ENCODE results near the gene UBIAD1. TPM values are rescaled to one million over a fixed set of nuclear protein-coding genes. Genes with fewer than 3 reads are reported as not detected.

The UBIAD1 gene
- total and polyA plus RNA-seq, 10 of the 15 experiments (the other 5 are each of a cell fraction or from before 2014, with no cell fraction given), result 4.5 to 23.8 (median 16.0) TPM

DNA sequence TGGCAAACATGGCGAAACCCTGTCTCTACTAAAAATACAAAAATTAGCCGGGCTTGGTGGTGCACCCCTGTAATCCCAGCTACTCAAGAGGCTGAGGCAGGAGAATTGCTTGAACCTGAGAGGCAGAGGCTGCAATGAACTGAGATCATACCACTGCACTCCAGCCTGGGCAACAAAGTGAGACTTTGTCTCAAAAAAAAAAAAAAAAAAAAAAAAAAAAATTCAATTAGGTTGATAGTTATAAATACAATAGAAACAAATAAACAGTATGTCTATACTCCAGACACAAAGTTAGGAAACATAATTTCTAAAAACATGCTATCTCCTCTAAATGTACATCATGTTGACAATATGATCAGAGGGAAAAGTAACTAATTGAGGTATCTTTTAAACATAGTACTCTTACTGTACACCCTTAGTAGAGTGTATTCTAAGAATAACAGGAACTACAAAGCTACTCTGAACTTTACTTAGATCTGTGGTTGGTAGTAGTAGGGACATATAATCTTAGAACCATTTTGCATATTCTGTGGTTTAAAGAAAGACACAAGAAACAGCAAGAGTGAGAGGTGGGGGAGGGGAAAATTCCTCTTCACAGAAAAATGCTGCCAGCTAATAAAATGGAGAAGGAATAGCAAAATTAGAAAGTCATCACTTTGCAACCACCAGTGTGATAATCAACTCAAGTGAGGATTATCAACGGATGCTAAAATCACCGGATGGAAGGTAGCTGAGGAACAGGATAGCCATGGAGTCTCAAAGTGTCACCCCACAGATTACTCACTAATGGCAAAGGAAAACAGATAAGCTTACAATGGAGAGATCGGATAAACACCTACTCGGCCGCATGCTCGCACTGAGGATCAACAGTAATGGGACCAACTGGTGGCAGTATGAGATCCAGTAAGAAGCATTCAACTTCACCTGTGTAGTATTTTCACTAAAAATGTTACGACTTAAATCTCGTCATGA is 45.6 kb upstream of the UBIAD1 start (continued):
- TF ChIP-seq, protein P1, sequence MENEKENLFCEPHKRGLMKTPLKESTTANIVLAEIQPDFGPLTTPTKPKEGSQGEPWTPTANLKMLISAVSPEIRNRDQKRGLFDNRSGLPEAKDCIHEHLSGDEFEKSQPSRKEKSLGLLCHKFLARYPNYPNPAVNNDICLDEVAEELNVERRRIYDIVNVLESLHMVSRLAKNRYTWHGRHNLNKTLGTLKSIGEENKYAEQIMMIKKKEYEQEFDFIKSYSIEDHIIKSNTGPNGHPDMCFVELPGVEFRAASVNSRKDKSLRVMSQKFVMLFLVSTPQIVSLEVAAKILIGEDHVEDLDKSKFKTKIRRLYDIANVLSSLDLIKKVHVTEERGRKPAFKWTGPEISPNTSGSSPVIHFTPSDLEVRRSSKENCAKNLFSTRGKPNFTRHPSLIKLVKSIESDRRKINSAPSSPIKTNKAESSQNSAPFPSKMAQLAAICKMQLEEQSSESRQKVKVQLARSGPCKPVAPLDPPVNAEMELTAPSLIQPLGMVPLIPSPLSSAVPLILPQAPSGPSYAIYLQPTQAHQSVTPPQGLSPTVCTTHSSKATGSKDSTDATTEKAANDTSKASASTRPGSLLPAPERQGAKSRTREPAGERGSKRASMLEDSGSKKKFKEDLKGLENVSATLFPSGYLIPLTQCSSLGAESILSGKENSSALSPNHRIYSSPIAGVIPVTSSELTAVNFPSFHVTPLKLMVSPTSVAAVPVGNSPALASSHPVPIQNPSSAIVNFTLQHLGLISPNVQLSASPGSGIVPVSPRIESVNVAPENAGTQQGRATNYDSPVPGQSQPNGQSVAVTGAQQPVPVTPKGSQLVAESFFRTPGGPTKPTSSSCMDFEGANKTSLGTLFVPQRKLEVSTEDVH (IDR thresholded peaks at IDR 0.05; ENCODE audit: low read depth, partially characterized antibody), result no peak
- TF ChIP-seq RUNX3 (IDR thresholded peaks at IDR 0.05; ENCODE audit: low read length), result peak; percentile 96
- TF ChIP-seq RB1 (IDR thresholded peaks at IDR 0.05; ENCODE audit: borderline replicate concordance), result no peak
- no peak for TF ChIP-seq IKZF1 (conservative IDR thresholded peaks at IDR 0.05)
- TF ChIP-seq SIN3A (IDR thresholded peaks at IDR 0.05; ENCODE audit: low read depth, low read length), result no peak
- TF ChIP-seq ZNF207 (IDR thresholded peaks at IDR 0.05; ENCODE audit: borderline replicate concordance), result no peak
- no peak for TF ChIP-seq STAT3 (IDR thresholded peaks at IDR 0.05; ENCODE audit: low read depth, low read length)
- TF ChIP-seq ZNF217 (IDR thresholded peaks at IDR 0.05), result no peak
- TF ChIP-seq SPI1 (IDR thresholded peaks at IDR 0.05; ENCODE audit: borderline replicate concordance, insufficient read depth, low read depth, low read length), result no peak
- TF ChIP-seq, protein P2, sequence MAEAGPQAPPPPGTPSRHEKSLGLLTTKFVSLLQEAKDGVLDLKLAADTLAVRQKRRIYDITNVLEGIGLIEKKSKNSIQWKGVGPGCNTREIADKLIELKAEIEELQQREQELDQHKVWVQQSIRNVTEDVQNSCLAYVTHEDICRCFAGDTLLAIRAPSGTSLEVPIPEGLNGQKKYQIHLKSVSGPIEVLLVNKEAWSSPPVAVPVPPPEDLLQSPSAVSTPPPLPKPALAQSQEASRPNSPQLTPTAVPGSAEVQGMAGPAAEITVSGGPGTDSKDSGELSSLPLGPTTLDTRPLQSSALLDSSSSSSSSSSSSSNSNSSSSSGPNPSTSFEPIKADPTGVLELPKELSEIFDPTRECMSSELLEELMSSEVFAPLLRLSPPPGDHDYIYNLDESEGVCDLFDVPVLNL (IDR thresholded peaks at IDR 0.05; ENCODE audit: low read depth, low read length), result no peak
- TF ChIP-seq PAX5 (IDR thresholded peaks at IDR 0.05; ENCODE audit: borderline replicate concordance, low read depth, low read length), result no peak
- TF ChIP-seq ESRRA (IDR thresholded peaks at IDR 0.05; ENCODE audit: low read length), result no peak
- TF ChIP-seq TCF3 (IDR thresholded peaks at IDR 0.05; ENCODE audit: borderline replicate concordance, insufficient read depth, low read depth, low read length), result no peak
- 0 out of 2 replicates have a peak, but pooled peaks have one; percentile 6 for TF ChIP-seq CREM (IDR thresholded peaks at IDR 0.05; ENCODE audit: low read depth)
- no peak for TF ChIP-seq PAX8 (IDR thresholded peaks at IDR 0.05)
- no peak for TF ChIP-seq TARDBP (IDR thresholded peaks at IDR 0.05; ENCODE audit: borderline replicate concordance)
- TF ChIP-seq, protein P3, sequence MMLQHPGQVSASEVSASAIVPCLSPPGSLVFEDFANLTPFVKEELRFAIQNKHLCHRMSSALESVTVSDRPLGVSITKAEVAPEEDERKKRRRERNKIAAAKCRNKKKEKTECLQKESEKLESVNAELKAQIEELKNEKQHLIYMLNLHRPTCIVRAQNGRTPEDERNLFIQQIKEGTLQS (IDR thresholded peaks at IDR 0.05; ENCODE audit: borderline replicate concordance, extremely low read depth, low read depth, low read length), result no peak
- TF ChIP-seq, protein P4, sequence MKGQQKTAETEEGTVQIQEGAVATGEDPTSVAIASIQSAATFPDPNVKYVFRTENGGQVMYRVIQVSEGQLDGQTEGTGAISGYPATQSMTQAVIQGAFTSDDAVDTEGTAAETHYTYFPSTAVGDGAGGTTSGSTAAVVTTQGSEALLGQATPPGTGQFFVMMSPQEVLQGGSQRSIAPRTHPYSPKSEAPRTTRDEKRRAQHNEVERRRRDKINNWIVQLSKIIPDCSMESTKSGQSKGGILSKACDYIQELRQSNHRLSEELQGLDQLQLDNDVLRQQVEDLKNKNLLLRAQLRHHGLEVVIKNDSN (IDR thresholded peaks at IDR 0.05; ENCODE audit: borderline replicate concordance, extremely low read length, insufficient read depth, low read depth, low read length), result no peak
- TF ChIP-seq SREBF2 (IDR thresholded peaks at IDR 0.05; ENCODE audit: low read length), result no peak
- no peak for TF ChIP-seq SMAD1 (IDR thresholded peaks at IDR 0.05; ENCODE audit: low read depth, partially characterized antibody)
- TF ChIP-seq ZNF274 (IDR thresholded peaks at IDR 0.05; ENCODE audit: insufficient read depth, insufficient read length), result no peak
- TF ChIP-seq RAD51 (IDR thresholded peaks at IDR 0.05), result no peak
- TF ChIP-seq, protein P5, sequence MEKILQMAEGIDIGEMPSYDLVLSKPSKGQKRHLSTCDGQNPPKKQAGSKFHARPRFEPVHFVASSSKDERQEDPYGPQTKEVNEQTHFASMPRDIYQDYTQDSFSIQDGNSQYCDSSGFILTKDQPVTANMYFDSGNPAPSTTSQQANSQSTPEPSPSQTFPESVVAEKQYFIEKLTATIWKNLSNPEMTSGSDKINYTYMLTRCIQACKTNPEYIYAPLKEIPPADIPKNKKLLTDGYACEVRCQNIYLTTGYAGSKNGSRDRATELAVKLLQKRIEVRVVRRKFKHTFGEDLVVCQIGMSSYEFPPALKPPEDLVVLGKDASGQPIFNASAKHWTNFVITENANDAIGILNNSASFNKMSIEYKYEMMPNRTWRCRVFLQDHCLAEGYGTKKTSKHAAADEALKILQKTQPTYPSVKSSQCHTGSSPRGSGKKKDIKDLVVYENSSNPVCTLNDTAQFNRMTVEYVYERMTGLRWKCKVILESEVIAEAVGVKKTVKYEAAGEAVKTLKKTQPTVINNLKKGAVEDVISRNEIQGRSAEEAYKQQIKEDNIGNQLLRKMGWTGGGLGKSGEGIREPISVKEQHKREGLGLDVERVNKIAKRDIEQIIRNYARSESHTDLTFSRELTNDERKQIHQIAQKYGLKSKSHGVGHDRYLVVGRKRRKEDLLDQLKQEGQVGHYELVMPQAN (conservative IDR thresholded peaks at IDR 0.05), result no peak

Data from GM12878 (cell line).